Body of pancreas (tissue), 4 donors: ENCODE measurements around the gene SOWAHA.

ENCODE experiments used
- CTCF ChIP-seq, 7 experiments: fragments of 450-650 bp in 4 of 7; fragments of 200-600 bp in 3 of 7; sonication (generic) in 3 of 7; IDR thresholded peaks; one replicate each; pipeline ENCODE4 v1.5.1; 2016 to 2019; ENCODE audit warnings: antibody characterized with exemption in 7 of 7
- POLR2A ChIP-seq, 3 donors: fragments of 450-650 bp; IDR thresholded peaks; one replicate each; pipeline ENCODE4 v1.6.1; 2016; ENCODE audit warnings: antibody characterized with exemption in 3 of 3, mild to moderate bottlenecking in 2 of 3

DNA sequence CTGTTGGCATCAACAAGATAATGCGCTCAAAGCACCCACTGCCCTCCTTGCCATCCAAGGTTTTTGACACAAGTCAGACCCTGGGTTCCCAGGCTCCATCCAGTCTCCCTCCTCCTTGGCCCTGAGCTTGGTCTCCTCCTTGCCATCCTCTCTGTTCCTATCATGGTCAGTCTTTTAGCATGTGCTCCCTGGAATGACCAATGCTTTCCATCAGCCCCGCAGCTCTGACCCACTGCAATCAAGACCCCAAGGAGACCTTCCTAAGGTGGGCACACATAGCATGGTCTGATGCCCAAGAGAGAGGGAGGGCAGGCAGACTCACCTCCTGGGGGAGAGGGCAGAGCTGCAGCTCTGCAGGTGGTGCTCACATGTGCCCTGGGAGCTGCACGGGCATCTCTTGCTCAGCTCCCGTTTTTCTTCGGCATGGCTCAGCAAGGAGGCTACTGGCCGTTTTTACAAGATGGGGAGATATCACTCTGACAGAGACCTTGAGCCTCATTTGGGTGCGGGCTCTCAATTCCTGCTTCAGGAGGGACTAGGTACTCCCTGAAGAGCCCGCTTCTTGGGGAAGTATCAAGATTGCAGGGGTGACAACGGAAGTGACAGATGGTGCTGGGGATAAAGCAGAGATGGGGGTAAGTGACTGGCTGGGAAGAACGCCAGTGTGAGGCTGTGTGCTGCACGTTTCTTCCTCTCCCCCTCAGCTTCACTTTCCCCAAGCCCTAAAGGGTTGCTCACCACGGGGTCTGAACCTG lies 39.3 kb upstream of the SOWAHA start:
- TF ChIP-seq CTCF (IDR thresholded peaks at IDR 0.05) (no peak), POLR2A (IDR thresholded peaks at IDR 0.05) (no peak)
